GM12878 (cell line): ENCODE data around the gene SH2D5. TPM values are rescaled to one million over a fixed set of nuclear protein-coding genes. Genes with fewer than 3 reads are reported as not detected.
A peak's percentile ranks its signal among the peaks of the same experiment; 100 is the strongest.

ENCODE experiments used
- ATAC-seq: fragments of 200-7000 bp; cut with Tn5 transposase; 3 replicates; pipeline ENCODE4 v1.9.1; 2020; ENCODE audit warnings: mild to moderate bottlenecking, moderate library complexity
- BruUV-seq: library from RNA; stranded (reverse); fragments of 400-500 nt; replicated peaks from 2 replicates; lab custom pipeline; 2021; lab: Mats Ljungman, UMichigan
- CTCF ChIA-PET: fragments of 300-600 bp; sonication (Branson Sonifier 250); formaldehyde crosslinking; extraction: SDS; loops from one replicate; lab custom pipeline; 2021; ENCODE audit warnings: inconsistent platforms; lab: Yijun Ruan, JAX
- POLR2A ChIA-PET: fragments of 350-600 bp; formaldehyde crosslinking; extraction: SDS; loops from one replicate; lab custom pipeline; 2021; ENCODE audit warnings: inconsistent platforms; lab: Charles Lee
- RAD21 ChIA-PET: fragments of 300-600 bp; sonication (Branson Sonifier 250); formaldehyde crosslinking; loops from one replicate; lab custom pipeline; 2023; ENCODE audit warnings: antibody characterized with exemption; ENCODE audit not compliant: unreplicated experiment; lab: Charles Lee
- SMC1A ChIA-PET: fragments of 300-600 bp; sonication (Branson Sonifier 250); formaldehyde crosslinking; loops from one replicate; lab custom pipeline; 2023; ENCODE audit not compliant: unreplicated experiment, uncharacterized antibody; lab: Charles Lee
- DNase-seq: peaks from one replicate; pipeline ENCODE4 v3.0.0-alpha.2; 2011; ENCODE audit warnings: low read depth, low spot score
- FAIRE-seq: peaks from 3 replicates; lab custom pipeline; 2011; peaks lifted over from hg19 to GRCh38; lab: Jason Lieb, UNC
- H2AFZ ChIP-seq: 2 replicates; pipeline ENCODE4 v1.6.0; 2011; ENCODE audit warnings: low read depth, low read length, control low read depth; ENCODE audit not compliant: control insufficient read depth
- H3K27ac ChIP-seq: 2 replicates; pipeline ENCODE4 v1.5.1; 2011; ENCODE audit warnings: control low read depth; ENCODE audit not compliant: control insufficient read depth, insufficient read depth
- H3K27me3 ChIP-seq, 2 experiments: replicated peaks in 1 of 2; 2 replicates each; pipeline versions ENCODE4 v1.6.0 to v1.6.1; 2011; ENCODE audit warnings: low read length in 1 of 2; ENCODE audit not compliant: control insufficient read depth in 2 of 2, insufficient read depth in 2 of 2
- H3K36me3 ChIP-seq, 2 experiments: 2 replicates each; pipeline ENCODE4 v1.5.1; 2011; ENCODE audit warnings: low read length in 1 of 2; ENCODE audit not compliant: control insufficient read depth in 2 of 2, insufficient read depth in 2 of 2
- H3K4me1 ChIP-seq: 2 replicates; pipeline ENCODE4 v1.6.1; 2011; ENCODE audit warnings: mild to moderate bottlenecking, low read length, moderate library complexity, mixed read lengths; ENCODE audit not compliant: control insufficient read depth, insufficient read depth
- H3K4me2 ChIP-seq: 2 replicates; pipeline ENCODE4 v1.6.0; 2011; ENCODE audit warnings: control low read depth; ENCODE audit not compliant: control insufficient read depth, insufficient read depth
- H3K4me3 ChIP-seq: fragments of 200-600 bp; sonication (generic); 2 replicates; pipeline ENCODE4 v1.5.1; 2016
- H3K79me2 ChIP-seq: 2 replicates; pipeline ENCODE4 v1.6.0; 2011; ENCODE audit warnings: low read length; ENCODE audit not compliant: control insufficient read depth, insufficient read depth
- H3K9ac ChIP-seq: 2 replicates; pipeline ENCODE4 v1.8.0; 2011; ENCODE audit warnings: low read length, control low read depth, mixed read lengths; ENCODE audit not compliant: control insufficient read depth, insufficient read depth
- H3K9me3 ChIP-seq: replicated peaks from 3 replicates; pipeline ENCODE4 v1.5.1; 2011; ENCODE audit warnings: mild to moderate bottlenecking, low read length; ENCODE audit not compliant: control insufficient read depth, insufficient read depth
- H4K20me1 ChIP-seq: 2 replicates; pipeline ENCODE4 v1.6.0; 2011; ENCODE audit not compliant: control insufficient read depth, insufficient read depth
- BACH1 ChIP-seq: fragments of 450-650 bp; IDR thresholded peaks from 2 replicates; pipeline ENCODE4 v1.6.1; 2017; ENCODE audit warnings: mild to moderate bottlenecking, borderline replicate concordance
- CHD2 ChIP-seq: IDR thresholded peaks from 2 replicates; pipeline ENCODE4 v1.6.1; 2011; ENCODE audit warnings: low read depth, low read length, improper control_type of control experiment, borderline replicate concordance
- EGR1 ChIP-seq, 2 experiments: IDR thresholded peaks; 1 replicate in 1 of 2; 2 replicates in 1 of 2; pipeline ENCODE4 v1.6.1; 2011 to 2012; ENCODE audit warnings: low read depth in 2 of 2, low read length in 2 of 2, borderline replicate concordance in 1 of 2, mild to moderate bottlenecking in 1 of 2, moderate library complexity in 1 of 2
- FOS ChIP-seq: IDR thresholded peaks from 3 replicates; pipeline ENCODE4 v1.6.1; 2011; ENCODE audit warnings: borderline replicate concordance; ENCODE audit not compliant: insufficient read length; ENCODE audit errors: extremely low read depth
- GATAD2B ChIP-seq: fragments of 450-650 bp; conservative IDR thresholded peaks from 2 replicates; pipeline ENCODE4 v1.6.1; 2017; ENCODE audit warnings: low read depth, mild to moderate bottlenecking, moderate library complexity
- LARP7 ChIP-seq: fragments of 450-650 bp; IDR thresholded peaks from 2 replicates; pipeline ENCODE4 v1.6.1; 2017; ENCODE audit warnings: mild to moderate bottlenecking
- NFYB ChIP-seq: IDR thresholded peaks from 2 replicates; pipeline ENCODE4 v1.6.1; 2011; ENCODE audit warnings: low read depth, mild to moderate bottlenecking, low read length, improper control_type of control experiment, moderate library complexity; ENCODE audit not compliant: insufficient read depth
- NKRF ChIP-seq: fragments of 450-650 bp; conservative IDR thresholded peaks from 2 replicates; pipeline ENCODE4 v1.6.1; 2017; ENCODE audit warnings: mild to moderate bottlenecking, moderate library complexity
- PAX5 ChIP-seq: IDR thresholded peaks from 2 replicates; pipeline ENCODE4 v1.6.1; 2011; ENCODE audit warnings: low read depth, low read length, borderline replicate concordance
- RELB ChIP-seq: fragments of 450-650 bp; IDR thresholded peaks from 2 replicates; pipeline ENCODE4 v1.6.1; 2017; ENCODE audit warnings: low read depth, mild to moderate bottlenecking, moderate library complexity
- SMARCA5 ChIP-seq: fragments of 450-650 bp; IDR thresholded peaks from 2 replicates; pipeline ENCODE4 v1.6.1; 2017; ENCODE audit warnings: mild to moderate bottlenecking
- SP1 ChIP-seq: IDR thresholded peaks from one replicate; pipeline ENCODE4 v1.6.1; 2011; ENCODE audit warnings: low read depth, low read length
- TCF7 ChIP-seq: IDR thresholded peaks from 2 replicates; pipeline ENCODE4 v1.6.1; 2014; ENCODE audit warnings: antibody characterized with exemption, borderline replicate concordance
- ZBTB40 ChIP-seq: fragments of 450-650 bp; IDR thresholded peaks from 2 replicates; pipeline ENCODE4 v1.6.1; 2016; ENCODE audit warnings: mild to moderate bottlenecking, moderate library complexity, borderline replicate concordance
- ZNF217 ChIP-seq: fragments of 450-650 bp; IDR thresholded peaks from 2 replicates; pipeline ENCODE4 v1.6.1; 2017; ENCODE audit warnings: antibody characterized with exemption, mild to moderate bottlenecking
- ZZZ3 ChIP-seq: IDR thresholded peaks from 2 replicates; pipeline ENCODE4 v1.6.1; 2011; ENCODE audit warnings: low read depth; ENCODE audit not compliant: control insufficient read depth, insufficient read length
- WGBS: methylation state at CpG from one replicate; pipeline ENCODE4 v1.1.6; 2016; ENCODE audit warnings: low lambda C conversion rate; ENCODE audit not compliant: insufficient replicate concordance, insufficient coverage; ENCODE audit errors: missing lambda C conversion rate; 5-methylcytosine and 5-hydroxymethylcytosine counted together
- in situ Hi-C: fragments of 300-500 bp; cut with MboI; formaldehyde crosslinking; loops from 9 replicates; pipeline ENCODE4 v1.14.3; 2018; ENCODE audit warnings: mixed read lengths
- intact Hi-C: fragments of 100-400 bp; cut with micrococcal nuclease; formaldehyde crosslinking; loops from one replicate; pipeline ENCODE4 v1.14.2; 2022; ENCODE audit not compliant: unreplicated experiment
- polyA plus RNA-seq, 11 experiments: library from polyadenylated mRNA; depleted of rRNA in 4 of 11; unstranded in 6 of 11; stranded (reverse) in 5 of 11; fragments of >200 nt; fragmentation: Nextera tagmentation in 4 of 11; fragmentation: Illumina TruSeq in 1 of 11; extraction: Ambion mirVana in 4 of 11; extraction: Trizol in 1 of 11; gene quantifications; 1 replicate in 1 of 11; 2 replicates in 10 of 11; pipeline versions ENCODE4 v1.2.1 to v1.2.3, GENCODE V29; 2011 to 2016; ENCODE audit warnings: inconsistent platforms in 2 of 11, missing spikeins in 2 of 11, low read depth in 1 of 11
- total RNA-seq, 4 experiments: library from RNA; depleted of rRNA in 3 of 4; stranded (reverse); fragments of >200 nt in 3 of 4; fragmentation: Illumina TruSeq in 1 of 4; extraction: Trizol in 1 of 4; gene quantifications; 2 replicates each; pipeline versions ENCODE4 v1.2.1 to v1.2.3, GENCODE V29; 2013 to 2021

SH2D5 gene
- total and polyA plus RNA-seq, 10 of the 15 experiments (the other 5 are each of a cell fraction or from before 2014, with no cell fraction given) = 0.03 to 0.62 (median 0.20) TPM; not detected in 3

- Histone ChIP-seq H3K4me2 (peak overlapping the region; percentile 98), H3K79me2 (no peaks in the 10 kb centered on the region), H3K9me3 (no peaks in the 10 kb centered on the region), H3K4me1 (peaks cover 10% of the 10 kb centered on the region), H3K4me3 (peak overlapping the region; percentile 49), H3K27me3 (peaks cover 8 to 9% of the 10 kb centered on the region in 2 experiments; a peak in 3 of 4 replicates), H2AFZ (peak overlapping the region; percentile 9), H3K9ac (peak overlapping the region; percentile 1; the same call in 1 of the 2 replicates), H3K27ac (no peak overlapping the region), H3K36me3 (no peaks in the 10 kb centered on the region), H4K20me1 (0 out of 2 replicates have a peak, but pooled peaks cover 2% of the 10 kb centered on the region)
- no peak for DNase-seq
- SMC1A ChIA-PET = no interaction called here
- intact Hi-C loops = no loop called here
- no TSS peak for BruUV-seq
- CTCF ChIA-PET = interaction anchor here (0.7 to 2.7 kb wide), 2 partner anchors 8 to 34 kb away, joined by 3 to 14 read pairs; no protein-coding TSS in a partner anchor
- WGBS = 2% methylated on average over 27 of the region's 55 CpGs
- ATAC-seq = peak; percentile 83
- POLR2A ChIA-PET = interaction anchor here (0.5 to 2.8 kb wide), 2 partner anchors 55 to 217 kb away, joined by 3 to 7 read pairs; partner anchors contain the start of gene HP1BP3
- RAD21 ChIA-PET = interaction anchor here (0.6 to 2.3 kb wide), 3 partner anchors 11 to 463 kb away, joined by 3 to 6 read pairs (median 3); no protein-coding TSS in a partner anchor
- no peak for FAIRE-seq
- in situ Hi-C loops = no loop called here
- TF ChIP-seq ZBTB40 (no peak), TCF7 (no peak), ZZZ3 (no peak), SMARCA5 (peak; percentile 94), SP1 (peak; percentile 39), CHD2 (peak; percentile 34; the same call in 1 of the 2 replicates), NFYB (peak; percentile 70; the same call in 1 of the 2 replicates), RELB (no peak), EGR1 (IDR thresholded peaks at IDR 0.05; ENCODE audit: borderline replicate concordance in 1 of 2, low read depth in 2 of 2, low read length in 2 of 2) (peak in 1 of 2 experiments; percentile 31; a peak in 1 of 3 replicates), FOS (peak; percentile 10), NKRF (0 out of 2 replicates have a peak, but pooled peaks have one; percentile 36), ZNF217 (peak; percentile 72; the same call in 1 of the 2 replicates), LARP7 (peak; percentile 33; the same call in 1 of the 2 replicates), GATAD2B (0 out of 2 replicates have a peak, but pooled peaks have one; percentile 41), BACH1 (no peak), PAX5 (peak; percentile 95)
Measured at GRCh38 chr1:20732071-20732587, 374 bp downstream of the SH2D5 start.
